Peyer's patch (tissue), 4 donors: Measurements from ENCODE around the gene CAGE1.

ENCODE experiments used
- POLR2A ChIP-seq, 2 donors: fragments of 450-650 bp; IDR thresholded peaks; one replicate each; pipeline ENCODE4 v1.5.1; 2017; ENCODE audit warnings: antibody characterized with exemption in 2 of 2, mild to moderate bottlenecking in 2 of 2, moderate library complexity in 2 of 2
- TF ChIP-seq, protein P1 (sequence below), 6 experiments: fragments of 450-650 bp in 4 of 6; fragments of 200-600 bp in 2 of 6; sonication (generic) in 1 of 6; IDR thresholded peaks; one replicate each; pipeline ENCODE4 v1.5.1; 2017 to 2019; ENCODE audit warnings: antibody characterized with exemption in 6 of 6, mild to moderate bottlenecking in 3 of 6, moderate library complexity in 1 of 6

DNA sequence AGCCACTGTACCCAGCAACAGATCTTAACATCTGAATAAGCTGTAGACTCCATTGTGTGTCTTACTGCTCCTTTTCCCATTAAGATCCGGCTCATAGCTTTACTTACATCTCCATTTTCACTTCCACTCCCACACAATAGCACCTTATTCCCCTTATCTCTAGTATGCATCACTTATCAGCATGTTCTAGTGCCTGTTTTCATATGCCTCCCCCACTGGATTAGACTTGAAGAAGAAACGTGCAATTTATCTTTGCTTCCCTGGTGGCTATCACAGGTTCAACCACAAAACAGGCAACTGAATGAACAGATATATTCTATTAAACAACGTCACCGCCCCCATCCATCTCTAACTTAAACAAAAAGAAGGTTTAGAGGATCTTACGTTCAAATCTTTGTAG lies 88.6 kb downstream of the CAGE1 start:
- TF ChIP-seq, protein P1, sequence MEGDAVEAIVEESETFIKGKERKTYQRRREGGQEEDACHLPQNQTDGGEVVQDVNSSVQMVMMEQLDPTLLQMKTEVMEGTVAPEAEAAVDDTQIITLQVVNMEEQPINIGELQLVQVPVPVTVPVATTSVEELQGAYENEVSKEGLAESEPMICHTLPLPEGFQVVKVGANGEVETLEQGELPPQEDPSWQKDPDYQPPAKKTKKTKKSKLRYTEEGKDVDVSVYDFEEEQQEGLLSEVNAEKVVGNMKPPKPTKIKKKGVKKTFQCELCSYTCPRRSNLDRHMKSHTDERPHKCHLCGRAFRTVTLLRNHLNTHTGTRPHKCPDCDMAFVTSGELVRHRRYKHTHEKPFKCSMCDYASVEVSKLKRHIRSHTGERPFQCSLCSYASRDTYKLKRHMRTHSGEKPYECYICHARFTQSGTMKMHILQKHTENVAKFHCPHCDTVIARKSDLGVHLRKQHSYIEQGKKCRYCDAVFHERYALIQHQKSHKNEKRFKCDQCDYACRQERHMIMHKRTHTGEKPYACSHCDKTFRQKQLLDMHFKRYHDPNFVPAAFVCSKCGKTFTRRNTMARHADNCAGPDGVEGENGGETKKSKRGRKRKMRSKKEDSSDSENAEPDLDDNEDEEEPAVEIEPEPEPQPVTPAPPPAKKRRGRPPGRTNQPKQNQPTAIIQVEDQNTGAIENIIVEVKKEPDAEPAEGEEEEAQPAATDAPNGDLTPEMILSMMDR (IDR thresholded peaks at IDR 0.05), result no peak
- TF ChIP-seq POLR2A (IDR thresholded peaks at IDR 0.05), result no peak
